ENCODE measurements around the gene VGLL4. TPM values are rescaled to one million over a fixed set of nuclear protein-coding genes. Genes with fewer than 3 reads are reported as not detected.
"Not testable (repeated sequence)": the region's sequence is repeated elsewhere in the genome, so short reads cannot be mapped to it uniquely, and the experiment has no call there.

Gene VGLL4
- total RNA-seq, 1 experiment from 2014 or later, result 42.1 TPM

DNA sequence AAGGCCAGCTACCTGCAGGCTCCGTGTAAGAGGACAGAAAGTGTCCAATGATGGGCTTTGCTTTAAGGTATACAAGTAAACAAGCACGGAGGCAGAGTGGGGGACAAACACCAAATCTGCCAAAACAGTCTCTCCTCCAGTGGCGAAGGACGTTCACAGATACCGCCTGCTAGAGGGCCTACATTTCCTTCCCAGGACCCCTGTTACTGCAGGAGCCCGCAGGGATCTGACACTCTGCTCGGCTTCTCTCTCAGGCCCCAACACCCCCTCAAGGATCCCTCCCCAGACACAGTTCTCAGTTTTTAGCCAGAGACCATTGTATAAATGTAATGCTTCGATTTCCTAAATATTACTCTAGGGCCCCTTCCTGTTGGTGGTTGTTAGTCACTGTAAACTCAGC is 46.0 kb upstream of the VGLL4 start:
- TF ChIP-seq, protein P1, sequence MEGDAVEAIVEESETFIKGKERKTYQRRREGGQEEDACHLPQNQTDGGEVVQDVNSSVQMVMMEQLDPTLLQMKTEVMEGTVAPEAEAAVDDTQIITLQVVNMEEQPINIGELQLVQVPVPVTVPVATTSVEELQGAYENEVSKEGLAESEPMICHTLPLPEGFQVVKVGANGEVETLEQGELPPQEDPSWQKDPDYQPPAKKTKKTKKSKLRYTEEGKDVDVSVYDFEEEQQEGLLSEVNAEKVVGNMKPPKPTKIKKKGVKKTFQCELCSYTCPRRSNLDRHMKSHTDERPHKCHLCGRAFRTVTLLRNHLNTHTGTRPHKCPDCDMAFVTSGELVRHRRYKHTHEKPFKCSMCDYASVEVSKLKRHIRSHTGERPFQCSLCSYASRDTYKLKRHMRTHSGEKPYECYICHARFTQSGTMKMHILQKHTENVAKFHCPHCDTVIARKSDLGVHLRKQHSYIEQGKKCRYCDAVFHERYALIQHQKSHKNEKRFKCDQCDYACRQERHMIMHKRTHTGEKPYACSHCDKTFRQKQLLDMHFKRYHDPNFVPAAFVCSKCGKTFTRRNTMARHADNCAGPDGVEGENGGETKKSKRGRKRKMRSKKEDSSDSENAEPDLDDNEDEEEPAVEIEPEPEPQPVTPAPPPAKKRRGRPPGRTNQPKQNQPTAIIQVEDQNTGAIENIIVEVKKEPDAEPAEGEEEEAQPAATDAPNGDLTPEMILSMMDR (conservative IDR thresholded peaks at IDR 0.05), result no peak
- no CpG with 5 or more reads among the region's 8 CpGs for WGBS (ENCODE audit: extremely low coverage, insufficient read length, low lambda C conversion rate)
- no peaks in the 10 kb centered on the region for H3K79me1 ChIP-seq (ENCODE audit: insufficient read depth, low read depth, low read length, poor library complexity, severe bottlenecking)
- H2AK5ac ChIP-seq (ENCODE audit: insufficient read length, low read length), result no peak overlapping the region
- H4K5ac ChIP-seq (ENCODE audit: insufficient read length, low read depth, low read length), result no peak overlapping the region
- no peaks in the 10 kb centered on the region for H4K20me1 ChIP-seq (ENCODE audit: control insufficient read depth, insufficient read depth, insufficient read length)
- H3K56ac ChIP-seq (ENCODE audit: insufficient read length, low read depth, low read length), result no peak overlapping the region
- H2BK5ac ChIP-seq (ENCODE audit: insufficient read length, low read length), result no peak overlapping the region
- H2AFZ ChIP-seq (ENCODE audit: low read length), result no peak overlapping the region
- H3K14ac ChIP-seq (ENCODE audit: insufficient read depth, low read length), result no peak overlapping the region
- no peak overlapping the region for H3K9ac ChIP-seq (ENCODE audit: extremely low read depth, insufficient read length, low read length)
- H3K18ac ChIP-seq (ENCODE audit: insufficient read length, low read depth, low read length), result no peak overlapping the region
- Mint-ChIP-seq H3K4me1 (peaks cover 26 to 35% of the 10 kb centered on the region in 2 experiments), H3K27ac (peak overlapping the region in 2 of 3 experiments; percentile 59 to 93; a peak in 5 of 7 replicates), H3K4me3 (no peak overlapping the region), H3K27me3 (ENCODE audit: low read depth) (no peaks in the 10 kb centered on the region), H3K36me3 (ENCODE audit: insufficient read depth in 1 of 3, low read depth in 3 of 3) (peaks cover 0 to 3% (median 0%) of the 10 kb centered on the region in 3 experiments; a peak in 2 of 7 replicates), H3K9me3 (no peaks in the 10 kb centered on the region)
- no peak overlapping the region for H3T11ph ChIP-seq (ENCODE audit: low read length)
- no peaks in the 10 kb centered on the region for H3K23me2 ChIP-seq (ENCODE audit: insufficient read length, low read depth, low read length, poor library complexity, severe bottlenecking)
- DNase-seq, result no peak
- H3K9me3 ChIP-seq (ENCODE audit: control insufficient read depth, low read depth, low read length), result no peaks in the 10 kb centered on the region
- no peak overlapping the region for H2BK15ac ChIP-seq (ENCODE audit: low read depth, low read length)
- no peaks in the 10 kb centered on the region for H3K27me3 ChIP-seq (ENCODE audit: insufficient read depth, low read length)
- H4K91ac ChIP-seq (ENCODE audit: insufficient read length, low read depth, low read length), result no peak overlapping the region
- H2BK120ac ChIP-seq (ENCODE audit: low read depth, low read length, poor library complexity, severe bottlenecking), result no peak overlapping the region
- no peak overlapping the region for H2BK12ac ChIP-seq (ENCODE audit: insufficient read length, low read depth, low read length)
- no peak overlapping the region for H2BK20ac ChIP-seq (ENCODE audit: low read depth, low read length, poor library complexity, severe bottlenecking)
- H3K4me1 ChIP-seq (ENCODE audit: insufficient read depth, low read length), result peaks cover 3% of the 10 kb centered on the region; the same call in 1 of the 2 replicates
- no peaks in the 10 kb centered on the region for H3K79me2 ChIP-seq (ENCODE audit: insufficient read depth, low read length)
- H3K4me2 ChIP-seq (ENCODE audit: insufficient read depth, insufficient read length, low read length), result no peak overlapping the region
- H3K27ac ChIP-seq (ENCODE audit: insufficient read length, low read depth, low read length), result no peak overlapping the region
- H3K4ac ChIP-seq (ENCODE audit: low read depth, low read length), result no peak overlapping the region
- no peak overlapping the region for H4K8ac ChIP-seq (replicated peaks; ENCODE audit: insufficient read length, low read depth, low read length)
- no peak overlapping the region for H3K23ac ChIP-seq (ENCODE audit: insufficient read length, low read depth, low read length)

DNA sequence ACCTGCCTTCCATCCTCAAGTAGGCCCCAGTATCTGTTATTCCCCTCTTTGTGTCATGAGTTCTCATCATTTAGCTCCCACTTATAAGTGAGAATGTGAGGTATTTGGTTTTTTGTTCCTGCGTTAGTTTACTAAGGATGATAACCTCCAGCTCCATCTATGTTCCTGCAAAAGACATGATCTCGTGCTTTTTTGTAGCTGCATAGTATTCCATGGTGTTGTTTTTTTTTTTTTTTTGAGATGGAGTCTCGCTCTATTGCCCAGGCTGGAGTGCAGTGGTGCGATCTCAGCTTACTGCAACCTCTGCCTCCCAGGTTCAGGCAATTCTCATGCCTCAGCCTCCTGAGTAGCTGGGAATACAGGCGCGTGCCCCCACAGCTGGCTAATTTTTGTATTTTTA is 41.3 kb upstream of the VGLL4 start:
- not testable (repeated sequence) for H2AFZ ChIP-seq (ENCODE audit: low read length); H2BK5ac ChIP-seq (ENCODE audit: insufficient read length, low read length); H2BK12ac ChIP-seq (ENCODE audit: insufficient read length, low read depth, low read length); H3T11ph ChIP-seq (ENCODE audit: low read length); H4K8ac ChIP-seq (replicated peaks; ENCODE audit: insufficient read length, low read depth, low read length); H2BK15ac ChIP-seq (ENCODE audit: low read depth, low read length); H3K14ac ChIP-seq (ENCODE audit: insufficient read depth, low read length); H3K27ac ChIP-seq (ENCODE audit: insufficient read length, low read depth, low read length); H3K9ac ChIP-seq (ENCODE audit: extremely low read depth, insufficient read length, low read length); H2BK120ac ChIP-seq (ENCODE audit: low read depth, low read length, poor library complexity, severe bottlenecking); H3K56ac ChIP-seq (ENCODE audit: insufficient read length, low read depth, low read length); H3K9me3 ChIP-seq (ENCODE audit: control insufficient read depth, low read depth, low read length); H3K27me3 Mint-ChIP-seq (ENCODE audit: low read depth); H3K18ac ChIP-seq (ENCODE audit: insufficient read length, low read depth, low read length); H3K23me2 ChIP-seq (ENCODE audit: insufficient read length, low read depth, low read length, poor library complexity, severe bottlenecking); H3K27me3 ChIP-seq (ENCODE audit: insufficient read depth, low read length); DNase-seq; H3K27ac Mint-ChIP-seq; H3K4ac ChIP-seq (ENCODE audit: low read depth, low read length); H3K79me1 ChIP-seq (ENCODE audit: insufficient read depth, low read depth, low read length, poor library complexity, severe bottlenecking); H3K23ac ChIP-seq (ENCODE audit: insufficient read length, low read depth, low read length); H2BK20ac ChIP-seq (ENCODE audit: low read depth, low read length, poor library complexity, severe bottlenecking); H3K9me3 Mint-ChIP-seq; H4K5ac ChIP-seq (ENCODE audit: insufficient read length, low read depth, low read length); H4K91ac ChIP-seq (ENCODE audit: insufficient read length, low read depth, low read length); H3K4me2 ChIP-seq (ENCODE audit: insufficient read depth, insufficient read length, low read length); H2AK5ac ChIP-seq (ENCODE audit: insufficient read length, low read length); H4K20me1 ChIP-seq (ENCODE audit: control insufficient read depth, insufficient read depth, insufficient read length); H3K79me2 ChIP-seq (ENCODE audit: insufficient read depth, low read length); H3K36me3 Mint-ChIP-seq (ENCODE audit: insufficient read depth in 1 of 3, low read depth in 3 of 3); H3K4me1 Mint-ChIP-seq; H3K4me1 ChIP-seq (ENCODE audit: insufficient read depth, low read length); H3K4me3 Mint-ChIP-seq
- WGBS (ENCODE audit: extremely low coverage, insufficient read length, low lambda C conversion rate), result no CpG with 5 or more reads among the region's 6 CpGs

Data from H9 (cell line).